Activated T-helper 17 cell treated with anti-CD3 and anti-CD28 coated beads, Interleukin-2, amount 50 U/mL, for 72 hours (primary cell): ENCODE results near the gene DNM3. TPM values are rescaled to one million over a fixed set of nuclear protein-coding genes. Genes with fewer than 3 reads are reported as not detected.
"Not testable (repeated sequence)": the region's sequence is repeated elsewhere in the genome, so short reads cannot be mapped to it uniquely, and the experiment has no call there.

Source experiments
- ATAC-seq: fragments of 150-1000 bp; cut with Tn5 transposase; replicated peaks from 2 replicates; pipeline ENCODE4 v1.10.0; 2021; ENCODE audit warnings: mild to moderate bottlenecking, moderate library complexity
- H3K27ac Mint-ChIP-seq: one replicate; pipeline ENCODE4 v1.8.0; 2022; ENCODE audit warnings: mixed read lengths
- H3K27me3 Mint-ChIP-seq: one replicate; pipeline ENCODE4 v1.8.0; 2022; ENCODE audit warnings: mixed read lengths
- H3K36me3 Mint-ChIP-seq: one replicate; pipeline ENCODE4 v1.8.0; 2022; ENCODE audit warnings: low read depth, mild to moderate bottlenecking, mixed read lengths
- H3K4me1 Mint-ChIP-seq: one replicate; pipeline ENCODE4 v1.8.0; 2022; ENCODE audit warnings: mixed read lengths
- H3K4me3 Mint-ChIP-seq: one replicate; pipeline ENCODE4 v1.8.0; 2022; ENCODE audit warnings: mild to moderate bottlenecking, mixed read lengths
- H3K9me3 Mint-ChIP-seq: one replicate; pipeline ENCODE4 v1.8.0; 2022; ENCODE audit warnings: mixed read lengths
- total RNA-seq, 2 donors: library from RNA; stranded (reverse); gene quantifications; one replicate each; pipeline ENCODE4 v1.2.3, GENCODE V29; 2022

The DNM3 gene
- total RNA-seq, 2 donors from 2014 or later = 3.0 to 5.8 TPM

DNA sequence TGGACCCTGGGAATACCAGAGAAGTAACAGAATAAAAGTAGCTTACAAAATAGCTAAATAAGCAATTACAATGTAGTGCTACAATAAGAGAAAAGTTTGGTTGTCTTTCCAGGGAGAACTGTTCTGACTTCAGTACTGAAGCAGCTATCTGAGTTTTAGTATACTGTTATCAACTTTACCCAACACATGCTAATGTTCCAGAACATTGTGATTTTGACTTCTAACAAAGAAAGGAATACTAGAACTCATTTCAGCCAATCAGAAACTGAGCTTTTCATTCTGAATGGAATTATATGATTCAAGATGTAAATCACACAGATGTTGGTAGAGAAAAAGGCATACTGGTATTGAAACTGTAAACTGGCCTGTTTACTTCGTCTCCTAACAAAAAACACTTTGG, 579.1 kb downstream of the DNM3 start, which contains the start of gene C1orf105:
TSS of gene C1orf105 (plus strand) at position 301 of the 400 bp plus-strand sequence. CDS start 201 bp downstream, outside the sequence.
- Mint-ChIP-seq H3K4me3 (no peak within 1 kb of the TSS), H3K9me3 (no peaks in the 10 kb centered on the region), H3K27me3 (no peaks in the 10 kb centered on the region), H3K4me1 (no peaks in the 10 kb centered on the region), H3K27ac (no peak within 1 kb of the TSS), H3K36me3 (no peaks in the 10 kb centered on the region)
- ATAC-seq = no peak

DNA sequence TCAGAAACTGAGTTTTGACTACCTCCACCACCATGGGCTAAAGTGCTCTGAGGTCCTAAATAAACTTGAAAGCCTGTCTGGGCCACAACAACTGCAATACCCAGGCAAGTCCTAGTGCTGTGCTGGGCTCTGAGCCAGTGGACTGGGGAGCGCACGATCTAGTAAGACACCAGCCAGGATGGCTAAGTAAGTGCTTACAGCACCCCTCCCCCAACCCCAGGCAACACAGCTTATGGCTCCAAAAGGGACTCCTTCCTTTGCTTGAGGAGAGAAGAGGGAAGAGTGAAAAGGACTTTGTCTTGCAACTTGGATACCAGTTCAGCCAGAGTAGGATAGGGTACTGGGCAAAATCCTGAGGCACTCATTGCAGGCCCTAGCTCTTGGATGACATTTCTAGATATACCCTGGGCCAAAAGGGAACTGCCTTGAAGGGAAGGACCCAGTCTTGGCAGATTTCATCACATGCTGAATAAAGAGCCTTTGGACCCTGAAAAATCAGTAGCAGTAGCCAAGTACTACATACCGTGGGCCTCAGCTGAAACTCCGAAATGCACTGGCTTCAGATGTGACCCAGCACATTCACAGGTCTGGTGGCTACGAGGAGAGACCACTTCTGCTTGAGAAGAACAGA, 580.8 kb downstream of the DNM3 start:
- no peaks in the 10 kb centered on the region for H3K4me1 Mint-ChIP-seq
- no peaks in the 10 kb centered on the region for H3K9me3 Mint-ChIP-seq
- no peaks in the 10 kb centered on the region for H3K27me3 Mint-ChIP-seq
- H3K27ac Mint-ChIP-seq = no peak overlapping the region
- H3K36me3 Mint-ChIP-seq = no peaks in the 10 kb centered on the region
- no peak for ATAC-seq
- H3K4me3 Mint-ChIP-seq = no peak overlapping the region

GRCh38 chr1:172423336-172423735, 582.0 kb downstream of the DNM3 start:
- H3K36me3 Mint-ChIP-seq = no peaks in the 10 kb centered on the region
- no peak overlapping the region for H3K4me3 Mint-ChIP-seq
- H3K4me1 Mint-ChIP-seq = no peaks in the 10 kb centered on the region
- H3K27me3 Mint-ChIP-seq = no peaks in the 10 kb centered on the region
- no peaks in the 10 kb centered on the region for H3K9me3 Mint-ChIP-seq
- no peak for ATAC-seq
- H3K27ac Mint-ChIP-seq = peak overlapping the region; percentile 28

DNA sequence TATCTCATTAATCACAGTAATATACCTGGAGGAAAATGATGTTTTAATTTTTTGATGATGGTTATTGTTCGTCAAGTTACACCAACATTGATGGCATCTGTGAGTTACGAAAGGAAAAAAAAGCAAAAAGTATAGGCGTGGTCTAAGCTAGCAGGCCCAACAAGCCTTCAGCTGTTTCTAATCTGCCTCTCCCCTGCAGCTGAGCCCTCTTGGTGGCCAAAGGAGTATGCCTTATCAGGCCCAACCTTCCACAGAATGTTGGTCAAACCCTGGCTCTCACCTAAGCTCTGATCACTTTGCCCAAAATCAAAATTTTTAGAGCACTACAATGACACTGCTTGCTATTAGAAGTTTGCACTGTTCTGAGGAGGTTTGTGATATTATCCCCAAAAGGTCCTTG, 584.0 kb downstream of the DNM3 start:
- Mint-ChIP-seq H3K4me1 (peaks cover 6% of the 10 kb centered on the region), H3K36me3 (no peaks in the 10 kb centered on the region), H3K27ac (no peak overlapping the region), H3K27me3 (no peaks in the 10 kb centered on the region), H3K9me3 (no peaks in the 10 kb centered on the region), H3K4me3 (no peak overlapping the region)
- no peak for ATAC-seq

DNA sequence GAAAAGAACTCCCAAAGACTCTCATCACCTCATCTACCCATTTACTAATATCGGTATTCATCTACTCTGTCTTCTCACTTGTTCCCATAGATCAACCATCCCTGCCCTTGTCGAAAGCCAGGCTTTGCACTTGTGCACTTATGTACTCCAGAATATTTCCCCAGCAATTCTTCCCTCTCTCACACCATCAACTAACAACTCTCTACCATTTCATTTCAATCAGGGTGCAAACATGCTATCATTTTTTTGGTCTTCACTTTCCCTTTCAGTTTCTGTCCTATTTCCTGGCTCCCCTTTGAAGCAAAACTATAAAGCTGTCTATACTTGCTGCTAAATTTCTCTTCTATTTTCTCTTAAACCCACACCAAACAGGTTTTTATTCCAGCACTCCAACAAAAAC, 585.9 kb downstream of the DNM3 start:
- no peaks in the 10 kb centered on the region for H3K9me3 Mint-ChIP-seq

GRCh38 chr1:172429331-172430127, 588.2 kb downstream of the DNM3 start:
- Mint-ChIP-seq H3K27ac (no peak overlapping the region), H3K4me1 (peaks cover 19% of the 10 kb centered on the region), H3K27me3 (no peaks in the 10 kb centered on the region), H3K36me3 (no peaks in the 10 kb centered on the region), H3K4me3 (no peak overlapping the region), H3K9me3 (no peaks in the 10 kb centered on the region)
- peak; percentile 67 for ATAC-seq

More for the DNA sequence above, 585.9 kb downstream of the DNM3 start:
- Mint-ChIP-seq H3K27ac (no peak overlapping the region), H3K4me3 (no peak overlapping the region), H3K27me3 (no peaks in the 10 kb centered on the region), H3K4me1 (peaks cover 12% of the 10 kb centered on the region), H3K36me3 (no peaks in the 10 kb centered on the region)
- no peak for ATAC-seq

DNA sequence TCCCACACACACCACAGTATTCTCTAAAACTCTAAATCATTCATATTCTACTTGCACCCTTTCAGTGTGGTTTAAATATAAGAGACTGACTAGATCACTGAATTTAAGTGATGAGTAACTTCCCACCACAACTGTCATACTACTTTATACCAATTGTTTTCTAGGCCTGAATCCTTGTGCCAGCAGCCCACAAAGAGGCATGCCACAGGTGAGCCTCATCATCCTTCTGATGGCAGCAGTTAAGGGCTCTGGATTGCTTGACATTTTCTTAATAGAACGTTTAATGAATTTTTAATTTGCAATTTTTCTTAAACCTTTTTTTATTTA, 588.8 kb downstream of the DNM3 start:
- Mint-ChIP-seq H3K4me1 (peaks cover 19% of the 10 kb centered on the region), H3K4me3 (no peak overlapping the region), H3K27me3 (no peaks in the 10 kb centered on the region), H3K9me3 (no peaks in the 10 kb centered on the region), H3K36me3 (no peaks in the 10 kb centered on the region), H3K27ac (no peak overlapping the region)
- peak; percentile 44 for ATAC-seq

GRCh38 chr1:172431204-172431603, 589.9 kb downstream of the DNM3 start:
- ATAC-seq = peak; percentile 37
- Mint-ChIP-seq H3K4me1 (peaks cover 19% of the 10 kb centered on the region), H3K27ac (no peak overlapping the region), H3K4me3 (peak overlapping the region; percentile 14), H3K27me3 (no peaks in the 10 kb centered on the region), H3K36me3 (no peaks in the 10 kb centered on the region), H3K9me3 (no peaks in the 10 kb centered on the region)

DNA sequence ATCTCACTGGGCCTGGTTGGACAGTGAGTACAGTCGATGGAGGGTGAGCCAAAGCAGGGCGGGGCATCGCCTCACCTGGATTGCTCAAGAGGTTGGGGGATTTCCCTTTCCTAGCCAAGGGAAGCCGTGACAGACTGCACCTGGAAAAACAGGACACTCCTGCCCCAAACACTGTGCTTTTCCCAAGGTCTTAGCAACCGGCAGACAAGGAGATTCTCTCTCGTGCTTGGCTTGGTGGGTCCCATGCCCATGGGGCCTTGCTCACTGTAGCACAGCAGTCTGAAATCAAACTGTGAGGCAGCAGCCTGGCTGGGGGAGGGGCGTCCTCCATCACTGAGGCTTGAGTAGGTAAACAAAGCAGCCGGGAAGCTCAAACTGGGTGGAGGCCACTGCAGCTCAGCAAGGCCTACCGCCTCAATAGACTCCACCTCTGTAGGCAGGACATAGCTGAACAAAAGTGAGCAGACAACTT, 590.5 kb downstream of the DNM3 start:
- peaks cover 19% of the 10 kb centered on the region for H3K4me1 Mint-ChIP-seq
- H3K27ac Mint-ChIP-seq = no peak overlapping the region
- ATAC-seq = no peak

DNA sequence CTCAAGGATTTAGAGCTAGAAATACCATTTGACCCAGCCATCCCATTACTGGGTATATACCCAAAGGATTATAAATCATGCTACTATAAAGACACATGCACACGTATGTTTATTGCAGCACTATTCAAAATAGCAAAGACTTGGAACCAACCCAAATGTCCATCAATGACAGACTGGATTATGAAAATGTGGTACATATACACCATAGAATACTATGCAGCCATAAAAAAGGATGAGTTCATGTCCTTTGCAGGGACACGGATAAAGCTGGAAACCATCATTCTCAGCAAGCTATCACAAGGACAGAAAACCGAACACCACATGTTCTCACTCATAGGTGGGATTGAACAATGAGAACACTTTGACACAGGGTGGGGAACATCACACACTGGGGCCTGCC, 595.9 kb downstream of the DNM3 start:
- ATAC-seq, H3K27ac Mint-ChIP-seq, H3K4me3 Mint-ChIP-seq, H3K9me3 Mint-ChIP-seq, H3K27me3 Mint-ChIP-seq: not testable (repeated sequence)
- Mint-ChIP-seq H3K36me3 (peaks cover 14% of the 10 kb centered on the region), H3K4me1 (peaks cover 20% of the 10 kb centered on the region)

More for the DNA sequence above, 590.5 kb downstream of the DNM3 start:
- H3K36me3 Mint-ChIP-seq = no peaks in the 10 kb centered on the region
- H3K4me3 Mint-ChIP-seq = peak overlapping the region; percentile 14
- no peaks in the 10 kb centered on the region for H3K27me3 Mint-ChIP-seq
- no peaks in the 10 kb centered on the region for H3K9me3 Mint-ChIP-seq

GRCh38 chr1:172442404-172442803, 601.1 kb downstream of the DNM3 start:
- ATAC-seq = no peak
- H3K9me3 Mint-ChIP-seq = no peaks in the 10 kb centered on the region
- H3K36me3 Mint-ChIP-seq = peaks cover 19% of the 10 kb centered on the region
- peak overlapping the region; percentile 9 for H3K27ac Mint-ChIP-seq
- peak overlapping the region; percentile 88 for H3K4me3 Mint-ChIP-seq
- H3K27me3 Mint-ChIP-seq = no peaks in the 10 kb centered on the region
- peaks cover 21% of the 10 kb centered on the region for H3K4me1 Mint-ChIP-seq

GRCh38 chr1:172442843-172443565, 601.7 kb downstream of the DNM3 start:
- peak; percentile 1 for ATAC-seq
- Mint-ChIP-seq H3K4me3 (peak overlapping the region; percentile 88), H3K27ac (peak overlapping the region; percentile 92), H3K9me3 (no peaks in the 10 kb centered on the region), H3K36me3 (peaks cover 19% of the 10 kb centered on the region), H3K4me1 (peaks cover 21% of the 10 kb centered on the region), H3K27me3 (no peaks in the 10 kb centered on the region)

- H3K9me3 Mint-ChIP-seq = no peaks in the 10 kb centered on the region
- H3K36me3 Mint-ChIP-seq = peaks cover 19% of the 10 kb centered on the region
- peak; percentile 100 for ATAC-seq
- peak within 1 kb of the TSS; percentile 88 for H3K4me3 Mint-ChIP-seq
- H3K27ac Mint-ChIP-seq = peak within 1 kb of the TSS; percentile 92
- H3K4me1 Mint-ChIP-seq = peaks cover 21% of the 10 kb centered on the region
- no peaks in the 10 kb centered on the region for H3K27me3 Mint-ChIP-seq
These were observed 602.6 kb downstream of the DNM3 start, which contains the start of gene PIGC for GRCh38 chr1:172443666-172444453. PIGC (minus strand) TSS chr1:172444069; CDS start chr1:172442622, 1,447 bp downstream.

DNA sequence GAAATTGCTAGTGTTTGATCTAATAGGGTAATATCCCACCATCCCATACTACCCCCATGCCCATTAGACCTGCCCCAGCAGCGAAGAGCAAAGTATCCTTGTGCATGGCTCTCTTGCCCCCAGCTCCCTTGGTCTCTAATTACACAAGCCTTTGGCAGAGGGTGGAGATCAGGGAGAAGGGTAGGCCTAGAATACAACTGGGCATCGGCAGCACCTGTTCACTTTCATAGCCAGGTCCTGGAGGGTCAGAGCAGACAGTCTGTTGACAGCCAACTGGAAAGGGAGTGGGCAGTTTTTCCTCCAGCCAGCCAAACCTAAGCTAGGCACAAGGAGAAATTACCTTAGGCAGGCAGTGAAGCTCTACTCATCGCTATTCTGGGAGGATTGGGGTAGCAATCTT, 605.2 kb downstream of the DNM3 start:
- no peak for ATAC-seq
- Mint-ChIP-seq H3K27ac (peak overlapping the region; percentile 53), H3K4me1 (peaks cover 30% of the 10 kb centered on the region), H3K4me3 (no peak overlapping the region), H3K9me3 (no peaks in the 10 kb centered on the region), H3K36me3 (peaks cover 11% of the 10 kb centered on the region), H3K27me3 (no peaks in the 10 kb centered on the region)
